Testis (tissue), 2 donors: ENCODE measurements around the gene MAST4.

Experiments used
- POLR2A ChIP-seq: fragments of 450-650 bp; IDR thresholded peaks from one replicate; pipeline ENCODE4 v1.6.1; 2017; ENCODE audit warnings: antibody characterized with exemption, mild to moderate bottlenecking, moderate library complexity
- TF ChIP-seq, protein P1 (sequence below), 3 experiments: fragments of 450-650 bp in 2 of 3; fragments of 200-600 bp in 1 of 3; sonication (generic) in 1 of 3; IDR thresholded peaks; one replicate each; pipeline ENCODE4 v1.5.1; 2016 to 2019; ENCODE audit warnings: antibody characterized with exemption in 3 of 3, mild to moderate bottlenecking in 2 of 3, moderate library complexity in 1 of 3

DNA sequence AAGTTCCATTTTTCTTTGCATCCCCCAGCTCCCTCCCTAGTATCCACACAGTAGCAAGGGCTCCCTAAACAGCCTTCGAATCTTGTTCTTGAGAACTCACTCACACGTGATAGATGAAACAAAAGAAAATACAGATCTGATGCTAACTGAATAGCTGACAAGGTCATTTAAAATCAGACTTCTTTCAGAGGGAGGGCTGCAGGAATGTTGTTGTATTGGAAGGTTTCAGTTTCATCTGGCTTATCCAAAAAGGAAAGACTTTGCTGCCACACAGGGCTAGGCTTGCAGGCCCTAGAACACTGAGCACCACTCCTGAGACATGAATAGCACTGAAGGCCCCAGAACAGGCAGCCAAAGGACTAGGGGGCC lies 597.2 kb downstream of the MAST4 start:
- TF ChIP-seq, protein P1, sequence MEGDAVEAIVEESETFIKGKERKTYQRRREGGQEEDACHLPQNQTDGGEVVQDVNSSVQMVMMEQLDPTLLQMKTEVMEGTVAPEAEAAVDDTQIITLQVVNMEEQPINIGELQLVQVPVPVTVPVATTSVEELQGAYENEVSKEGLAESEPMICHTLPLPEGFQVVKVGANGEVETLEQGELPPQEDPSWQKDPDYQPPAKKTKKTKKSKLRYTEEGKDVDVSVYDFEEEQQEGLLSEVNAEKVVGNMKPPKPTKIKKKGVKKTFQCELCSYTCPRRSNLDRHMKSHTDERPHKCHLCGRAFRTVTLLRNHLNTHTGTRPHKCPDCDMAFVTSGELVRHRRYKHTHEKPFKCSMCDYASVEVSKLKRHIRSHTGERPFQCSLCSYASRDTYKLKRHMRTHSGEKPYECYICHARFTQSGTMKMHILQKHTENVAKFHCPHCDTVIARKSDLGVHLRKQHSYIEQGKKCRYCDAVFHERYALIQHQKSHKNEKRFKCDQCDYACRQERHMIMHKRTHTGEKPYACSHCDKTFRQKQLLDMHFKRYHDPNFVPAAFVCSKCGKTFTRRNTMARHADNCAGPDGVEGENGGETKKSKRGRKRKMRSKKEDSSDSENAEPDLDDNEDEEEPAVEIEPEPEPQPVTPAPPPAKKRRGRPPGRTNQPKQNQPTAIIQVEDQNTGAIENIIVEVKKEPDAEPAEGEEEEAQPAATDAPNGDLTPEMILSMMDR (IDR thresholded peaks at IDR 0.05), result no peak
- no peak for TF ChIP-seq POLR2A
